SK-N-SH treated with all-trans-retinoic acid at 6 μM for 48 hours (cell line): ENCODE data around the gene ZNF202.

ENCODE experiments used
- ATAC-seq: fragments of 200-7000 bp; cut with Tn5 transposase; 3 replicates; pipeline ENCODE4 v1.9.1; 2020; ENCODE audit warnings: mild to moderate bottlenecking, moderate library complexity
- ARNTL ChIP-seq: fragments of 450-650 bp; formaldehyde crosslinking; IDR thresholded peaks from 2 replicates; pipeline ENCODE4 v1.5.0; 2020; ENCODE audit warnings: low read depth, mild to moderate bottlenecking, moderate library complexity, borderline replicate concordance
- BACH2 ChIP-seq: fragments of 250-450 bp; sonication (Bioruptor Pico); IDR thresholded peaks from 2 replicates; pipeline ENCODE4 v1.9.0; 2021; ENCODE audit warnings: mild to moderate bottlenecking, borderline replicate concordance
- CSDC2 ChIP-seq: fragments of 250-450 bp; sonication (Bioruptor Pico); IDR thresholded peaks from 2 replicates; pipeline ENCODE4 v1.5.0; 2020; ENCODE audit warnings: mild to moderate bottlenecking, moderate library complexity
- ESRRG ChIP-seq: fragments of 250-450 bp; sonication (Bioruptor Pico); IDR thresholded peaks from 2 replicates; pipeline ENCODE4 v1.6.1; 2021; ENCODE audit warnings: mild to moderate bottlenecking
- GLIS3 ChIP-seq: fragments of 250-450 bp; sonication (Bioruptor Pico); IDR thresholded peaks from 2 replicates; pipeline ENCODE4 v1.5.0; 2020; ENCODE audit warnings: mild to moderate bottlenecking, moderate library complexity
- ISL1 ChIP-seq: fragments of 250-450 bp; sonication (Bioruptor Pico); IDR thresholded peaks from 2 replicates; pipeline ENCODE4 v2.1.2; 2022; ENCODE audit warnings: mild to moderate bottlenecking, moderate library complexity
- OSR1 ChIP-seq: fragments of 250-450 bp; sonication (Bioruptor Pico); IDR thresholded peaks from 2 replicates; pipeline ENCODE4 v1.8.0; 2022; ENCODE audit warnings: moderate library complexity, mild to moderate bottlenecking, inconsistent platforms
- PPARA ChIP-seq: fragments of 250-450 bp; sonication (Bioruptor Pico); IDR thresholded peaks from 2 replicates; pipeline ENCODE4 v1.5.0; 2020; ENCODE audit warnings: mild to moderate bottlenecking, borderline replicate concordance
- RARB ChIP-seq: fragments of 250-450 bp; sonication (Bioruptor Pico); IDR thresholded peaks from 2 replicates; pipeline ENCODE4 v1.8.0; 2021; ENCODE audit warnings: mild to moderate bottlenecking, moderate library complexity
- SNAI2 ChIP-seq: fragments of 250-450 bp; sonication (Bioruptor Pico); IDR thresholded peaks from 2 replicates; pipeline ENCODE4 v1.5.0; 2020; ENCODE audit warnings: mild to moderate bottlenecking, moderate library complexity
- TCF4 ChIP-seq: fragments of 250-450 bp; sonication (Bioruptor Pico); IDR thresholded peaks from 2 replicates; pipeline ENCODE4 v1.8.0; 2021; ENCODE audit warnings: mild to moderate bottlenecking, moderate library complexity, borderline replicate concordance
- TOX ChIP-seq: fragments of 250-450 bp; sonication (Bioruptor Pico); IDR thresholded peaks from 2 replicates; pipeline ENCODE4 v1.8.0; 2021; ENCODE audit warnings: mild to moderate bottlenecking, moderate library complexity, borderline replicate concordance
- ZC3H10 ChIP-seq: fragments of 250-450 bp; sonication (Bioruptor Pico); IDR thresholded peaks from 2 replicates; pipeline ENCODE4 v1.5.1; 2021; ENCODE audit warnings: mild to moderate bottlenecking, moderate library complexity
- ZFP3 ChIP-seq: fragments of 250-450 bp; sonication (Bioruptor Pico); IDR thresholded peaks from 2 replicates; pipeline ENCODE4 v1.5.0; 2020; ENCODE audit warnings: mild to moderate bottlenecking, moderate library complexity
- ZFP30 ChIP-seq: fragments of 450-650 bp; formaldehyde crosslinking; IDR thresholded peaks from 2 replicates; pipeline ENCODE4 v1.5.0; 2022; ENCODE audit warnings: mild to moderate bottlenecking, moderate library complexity
- ZNF565 ChIP-seq: fragments of 450-650 bp; formaldehyde crosslinking; conservative IDR thresholded peaks from 2 replicates; pipeline ENCODE4 v1.5.0; 2020; ENCODE audit warnings: low read depth, mild to moderate bottlenecking, moderate library complexity
- ZNF8 ChIP-seq: fragments of 450-650 bp; formaldehyde crosslinking; IDR thresholded peaks from 2 replicates; pipeline ENCODE4 v1.5.0; 2020; ENCODE audit warnings: mild to moderate bottlenecking, moderate library complexity
- TF ChIP-seq, protein P1 (sequence below): fragments of 250-450 bp; sonication (Bioruptor Pico); IDR thresholded peaks from 2 replicates; pipeline ENCODE4 v1.5.1; 2021; ENCODE audit warnings: mild to moderate bottlenecking, moderate library complexity
- TF ChIP-seq, protein P2 (sequence below): fragments of 250-450 bp; sonication (Bioruptor Pico); IDR thresholded peaks from 2 replicates; pipeline ENCODE4 v1.5.1; 2020; ENCODE audit warnings: low read depth, mild to moderate bottlenecking, moderate library complexity
- TF ChIP-seq, protein P3 (sequence below): fragments of 250-450 bp; sonication (Bioruptor Pico); IDR thresholded peaks from 2 replicates; pipeline ENCODE4 v1.5.0; 2020; ENCODE audit warnings: mild to moderate bottlenecking, moderate library complexity
- TF ChIP-seq, protein P4 (sequence below): fragments of 250-450 bp; sonication (Bioruptor Pico); IDR thresholded peaks from 2 replicates; pipeline ENCODE4 v1.8.0; 2021; ENCODE audit warnings: low read depth, mild to moderate bottlenecking, moderate library complexity, borderline replicate concordance
- TF ChIP-seq, protein P5 (sequence below): fragments of 250-450 bp; sonication (Bioruptor Pico); IDR thresholded peaks from 2 replicates; pipeline ENCODE4 v1.8.0; 2020; ENCODE audit warnings: mild to moderate bottlenecking, moderate library complexity, borderline replicate concordance

ZNF202 gene

DNA sequence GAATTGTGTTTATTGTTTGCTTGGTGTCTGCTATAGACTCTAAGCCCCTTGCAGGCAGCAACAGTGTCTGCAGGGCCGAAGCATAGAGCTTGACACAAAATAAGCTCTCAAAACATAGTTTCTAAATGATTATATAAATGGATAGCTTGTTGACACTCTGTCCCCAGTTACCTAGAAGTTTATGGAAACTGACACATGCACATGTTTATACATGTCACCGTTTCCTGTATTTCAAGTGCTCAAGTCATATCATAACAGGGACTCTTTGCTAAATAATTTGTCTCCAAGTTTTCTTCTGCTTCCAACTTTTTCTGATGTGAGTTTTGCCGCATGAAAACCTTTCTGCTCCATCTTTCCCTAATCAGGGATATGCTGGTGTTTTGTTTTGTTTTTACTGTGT is 16.5 kb upstream of the ZNF202 start:
- no peak for ATAC-seq
- TF ChIP-seq, protein P1, sequence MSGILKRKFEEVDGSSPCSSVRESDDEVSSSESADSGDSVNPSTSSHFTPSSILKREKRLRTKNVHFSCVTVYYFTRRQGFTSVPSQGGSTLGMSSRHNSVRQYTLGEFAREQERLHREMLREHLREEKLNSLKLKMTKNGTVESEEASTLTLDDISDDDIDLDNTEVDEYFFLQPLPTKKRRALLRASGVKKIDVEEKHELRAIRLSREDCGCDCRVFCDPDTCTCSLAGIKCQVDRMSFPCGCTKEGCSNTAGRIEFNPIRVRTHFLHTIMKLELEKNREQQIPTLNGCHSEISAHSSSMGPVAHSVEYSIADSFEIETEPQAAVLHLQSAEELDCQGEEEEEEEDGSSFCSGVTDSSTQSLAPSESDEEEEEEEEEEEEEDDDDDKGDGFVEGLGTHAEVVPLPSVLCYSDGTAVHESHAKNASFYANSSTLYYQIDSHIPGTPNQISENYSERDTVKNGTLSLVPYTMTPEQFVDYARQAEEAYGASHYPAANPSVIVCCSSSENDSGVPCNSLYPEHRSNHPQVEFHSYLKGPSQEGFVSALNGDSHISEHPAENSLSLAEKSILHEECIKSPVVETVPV = no peak
- TF ChIP-seq ARNTL (CRISPR knock-in tag) (no peak), ZC3H10 (CRISPR knock-in tag) (no peak), RARB (CRISPR knock-in tag) (no peak), GLIS3 (CRISPR knock-in tag) (no peak), SNAI2 (CRISPR knock-in tag) (no peak), ZNF8 (CRISPR knock-in tag) (no peak), CSDC2 (CRISPR knock-in tag) (no peak), TOX (CRISPR knock-in tag) (no peak), ZNF565 (CRISPR knock-in tag) (no peak), OSR1 (CRISPR knock-in tag) (no peak), TCF4 (CRISPR knock-in tag) (no peak), ESRRG (no peak), PPARA (CRISPR knock-in tag) (no peak), ISL1 (CRISPR knock-in tag) (no peak)
- TF ChIP-seq, protein P2, sequence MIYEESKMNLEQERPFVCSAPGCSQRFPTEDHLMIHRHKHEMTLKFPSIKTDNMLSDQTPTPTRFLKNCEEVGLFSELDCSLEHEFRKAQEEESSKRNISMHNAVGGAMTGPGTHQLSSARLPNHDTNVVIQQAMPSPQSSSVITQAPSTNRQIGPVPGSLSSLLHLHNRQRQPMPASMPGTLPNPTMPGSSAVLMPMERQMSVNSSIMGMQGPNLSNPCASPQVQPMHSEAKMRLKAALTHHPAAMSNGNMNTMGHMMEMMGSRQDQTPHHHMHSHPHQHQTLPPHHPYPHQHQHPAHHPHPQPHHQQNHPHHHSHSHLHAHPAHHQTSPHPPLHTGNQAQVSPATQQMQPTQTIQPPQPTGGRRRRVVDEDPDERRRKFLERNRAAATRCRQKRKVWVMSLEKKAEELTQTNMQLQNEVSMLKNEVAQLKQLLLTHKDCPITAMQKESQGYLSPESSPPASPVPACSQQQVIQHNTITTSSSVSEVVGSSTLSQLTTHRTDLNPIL (CRISPR knock-in tag) = no peak
- TF ChIP-seq, protein P3, sequence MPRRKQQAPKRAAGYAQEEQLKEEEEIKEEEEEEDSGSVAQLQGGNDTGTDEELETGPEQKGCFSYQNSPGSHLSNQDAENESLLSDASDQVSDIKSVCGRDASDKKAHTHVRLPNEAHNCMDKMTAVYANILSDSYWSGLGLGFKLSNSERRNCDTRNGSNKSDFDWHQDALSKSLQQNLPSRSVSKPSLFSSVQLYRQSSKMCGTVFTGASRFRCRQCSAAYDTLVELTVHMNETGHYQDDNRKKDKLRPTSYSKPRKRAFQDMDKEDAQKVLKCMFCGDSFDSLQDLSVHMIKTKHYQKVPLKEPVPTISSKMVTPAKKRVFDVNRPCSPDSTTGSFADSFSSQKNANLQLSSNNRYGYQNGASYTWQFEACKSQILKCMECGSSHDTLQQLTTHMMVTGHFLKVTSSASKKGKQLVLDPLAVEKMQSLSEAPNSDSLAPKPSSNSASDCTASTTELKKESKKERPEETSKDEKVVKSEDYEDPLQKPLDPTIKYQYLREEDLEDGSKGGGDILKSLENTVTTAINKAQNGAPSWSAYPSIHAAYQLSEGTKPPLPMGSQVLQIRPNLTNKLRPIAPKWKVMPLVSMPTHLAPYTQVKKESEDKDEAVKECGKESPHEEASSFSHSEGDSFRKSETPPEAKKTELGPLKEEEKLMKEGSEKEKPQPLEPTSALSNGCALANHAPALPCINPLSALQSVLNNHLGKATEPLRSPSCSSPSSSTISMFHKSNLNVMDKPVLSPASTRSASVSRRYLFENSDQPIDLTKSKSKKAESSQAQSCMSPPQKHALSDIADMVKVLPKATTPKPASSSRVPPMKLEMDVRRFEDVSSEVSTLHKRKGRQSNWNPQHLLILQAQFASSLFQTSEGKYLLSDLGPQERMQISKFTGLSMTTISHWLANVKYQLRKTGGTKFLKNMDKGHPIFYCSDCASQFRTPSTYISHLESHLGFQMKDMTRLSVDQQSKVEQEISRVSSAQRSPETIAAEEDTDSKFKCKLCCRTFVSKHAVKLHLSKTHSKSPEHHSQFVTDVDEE = no peak
- TF ChIP-seq, protein P4, sequence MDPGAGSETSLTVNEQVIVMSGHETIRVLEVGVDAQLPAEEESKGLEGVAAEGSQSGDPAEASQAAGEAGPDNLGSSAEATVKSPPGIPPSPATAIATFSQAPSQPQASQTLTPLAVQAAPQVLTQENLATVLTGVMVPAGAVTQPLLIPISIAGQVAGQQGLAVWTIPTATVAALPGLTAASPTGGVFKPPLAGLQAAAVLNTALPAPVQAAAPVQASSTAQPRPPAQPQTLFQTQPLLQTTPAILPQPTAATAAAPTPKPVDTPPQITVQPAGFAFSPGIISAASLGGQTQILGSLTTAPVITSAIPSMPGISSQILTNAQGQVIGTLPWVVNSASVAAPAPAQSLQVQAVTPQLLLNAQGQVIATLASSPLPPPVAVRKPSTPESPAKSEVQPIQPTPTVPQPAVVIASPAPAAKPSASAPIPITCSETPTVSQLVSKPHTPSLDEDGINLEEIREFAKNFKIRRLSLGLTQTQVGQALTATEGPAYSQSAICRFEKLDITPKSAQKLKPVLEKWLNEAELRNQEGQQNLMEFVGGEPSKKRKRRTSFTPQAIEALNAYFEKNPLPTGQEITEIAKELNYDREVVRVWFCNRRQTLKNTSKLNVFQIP (CRISPR knock-in tag) = no peak

DNA sequence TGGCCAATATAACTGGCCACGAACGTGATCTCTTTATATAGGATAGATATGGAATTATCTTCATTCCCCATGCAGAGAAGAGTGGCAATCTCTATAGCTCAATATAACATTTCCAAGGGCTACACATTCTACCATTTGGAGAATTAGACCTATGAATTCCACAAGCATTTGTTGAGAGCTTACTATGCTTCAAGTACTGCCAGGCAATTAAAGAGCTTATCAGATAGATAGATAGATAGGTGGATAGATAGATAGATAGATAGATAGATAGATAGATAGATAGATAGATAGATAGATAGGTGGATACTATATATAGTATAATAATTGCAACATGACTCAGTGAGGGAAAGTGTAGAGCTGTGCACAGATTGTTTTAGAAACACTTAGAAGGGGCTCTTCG is 14.4 kb upstream of the ZNF202 start:
- ATAC-seq = no peak
- TF ChIP-seq ZFP3 (CRISPR knock-in tag) = no peak
- TF ChIP-seq ARNTL (CRISPR knock-in tag) = no peak
- TF ChIP-seq BACH2 = no peak
- no peak for TF ChIP-seq CSDC2 (CRISPR knock-in tag)
- TF ChIP-seq, protein P3 = no peak
- TF ChIP-seq RARB (CRISPR knock-in tag) = no peak
- no peak for TF ChIP-seq ZFP30 (CRISPR knock-in tag)
- TF ChIP-seq, protein P5, sequence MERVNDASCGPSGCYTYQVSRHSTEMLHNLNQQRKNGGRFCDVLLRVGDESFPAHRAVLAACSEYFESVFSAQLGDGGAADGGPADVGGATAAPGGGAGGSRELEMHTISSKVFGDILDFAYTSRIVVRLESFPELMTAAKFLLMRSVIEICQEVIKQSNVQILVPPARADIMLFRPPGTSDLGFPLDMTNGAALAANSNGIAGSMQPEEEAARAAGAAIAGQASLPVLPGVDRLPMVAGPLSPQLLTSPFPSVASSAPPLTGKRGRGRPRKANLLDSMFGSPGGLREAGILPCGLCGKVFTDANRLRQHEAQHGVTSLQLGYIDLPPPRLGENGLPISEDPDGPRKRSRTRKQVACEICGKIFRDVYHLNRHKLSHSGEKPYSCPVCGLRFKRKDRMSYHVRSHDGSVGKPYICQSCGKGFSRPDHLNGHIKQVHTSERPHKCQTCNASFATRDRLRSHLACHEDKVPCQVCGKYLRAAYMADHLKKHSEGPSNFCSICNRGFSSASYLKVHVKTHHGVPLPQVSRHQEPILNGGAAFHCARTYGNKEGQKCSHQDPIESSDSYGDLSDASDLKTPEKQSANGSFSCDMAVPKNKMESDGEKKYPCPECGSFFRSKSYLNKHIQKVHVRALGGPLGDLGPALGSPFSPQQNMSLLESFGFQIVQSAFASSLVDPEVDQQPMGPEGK (CRISPR knock-in tag) = no peak
- TF ChIP-seq, protein P2 (CRISPR knock-in tag) = no peak
- TF ChIP-seq GLIS3 (CRISPR knock-in tag) = no peak
- no peak for TF ChIP-seq ESRRG
- no peak for TF ChIP-seq PPARA (CRISPR knock-in tag)
- no peak for TF ChIP-seq ZNF565 (CRISPR knock-in tag)
- TF ChIP-seq, protein P1 = no peak
